H1 (cell line): ENCODE data around the gene PSD2. TPM values are rescaled to one million over a fixed set of nuclear protein-coding genes. Genes with fewer than 3 reads are reported as not detected.

Experiments
- ATF2 ChIP-seq: IDR thresholded peaks from 2 replicates; pipeline ENCODE4 v1.6.1; 2012; ENCODE audit warnings: low read length, inconsistent platforms
- EZH2 ChIP-seq: fragments of 200-600 bp; sonication (generic); IDR thresholded peaks from 2 replicates; pipeline ENCODE4 v1.7.1; 2012; ENCODE audit warnings: low read depth, mild to moderate bottlenecking, moderate library complexity, low read length, inconsistent platforms; ENCODE audit not compliant: severe bottlenecking
- GTF2F1 ChIP-seq: IDR thresholded peaks from 2 replicates; pipeline ENCODE4 v1.6.1; 2012; ENCODE audit warnings: low read depth, low read length, improper control_type of control experiment, borderline replicate concordance
- polyA plus RNA-seq, 7 experiments: library from polyadenylated mRNA; depleted of rRNA in 3 of 7; stranded (reverse) in 5 of 7; unstranded in 2 of 7; fragments of >200 nt in 5 of 7; fragments of 200-250 nt in 2 of 7; gene quantifications; 1 replicate in 5 of 7; 2 replicates in 1 of 7; 4 replicates in 1 of 7; pipeline versions ENCODE4 v1.2.1 to v1.2.3, GENCODE V29; 2011 to 2013; ENCODE audit warnings: missing spikeins in 2 of 7, mixed read lengths in 2 of 7
- total RNA-seq: library from RNA; stranded (reverse); fragmentation: NEBNext Ultra II Directional; extraction: Animal tissue kit (Norgen Biotek cat#: 25700); gene quantifications from 2 replicates; pipeline ENCODE4 v1.2.1, GENCODE V29; 2021
- TF ChIP-seq, protein P1 (sequence below), 3 experiments: IDR thresholded peaks; 1 replicate in 2 of 3; 2 replicates in 1 of 3; pipeline versions ENCODE4 v1.5.1 to v1.6.1; 2011; ENCODE audit warnings: low read length in 3 of 3, mild to moderate bottlenecking in 3 of 3, inconsistent platforms in 2 of 3, low read depth in 1 of 3, moderate library complexity in 1 of 3; ENCODE audit not compliant: insufficient read depth in 1 of 3; ENCODE audit errors: control extremely low read depth in 1 of 3

Gene PSD2
- total and polyA plus RNA-seq, 2 of the 8 experiments (the other 6 are each of a cell fraction or from before 2014, with no cell fraction given) = 0.06 to 0.14 TPM

GRCh38 chr5:139762615-139763170 is 32.9 kb upstream of the PSD2 start (continued):
- TF ChIP-seq, protein P1, sequence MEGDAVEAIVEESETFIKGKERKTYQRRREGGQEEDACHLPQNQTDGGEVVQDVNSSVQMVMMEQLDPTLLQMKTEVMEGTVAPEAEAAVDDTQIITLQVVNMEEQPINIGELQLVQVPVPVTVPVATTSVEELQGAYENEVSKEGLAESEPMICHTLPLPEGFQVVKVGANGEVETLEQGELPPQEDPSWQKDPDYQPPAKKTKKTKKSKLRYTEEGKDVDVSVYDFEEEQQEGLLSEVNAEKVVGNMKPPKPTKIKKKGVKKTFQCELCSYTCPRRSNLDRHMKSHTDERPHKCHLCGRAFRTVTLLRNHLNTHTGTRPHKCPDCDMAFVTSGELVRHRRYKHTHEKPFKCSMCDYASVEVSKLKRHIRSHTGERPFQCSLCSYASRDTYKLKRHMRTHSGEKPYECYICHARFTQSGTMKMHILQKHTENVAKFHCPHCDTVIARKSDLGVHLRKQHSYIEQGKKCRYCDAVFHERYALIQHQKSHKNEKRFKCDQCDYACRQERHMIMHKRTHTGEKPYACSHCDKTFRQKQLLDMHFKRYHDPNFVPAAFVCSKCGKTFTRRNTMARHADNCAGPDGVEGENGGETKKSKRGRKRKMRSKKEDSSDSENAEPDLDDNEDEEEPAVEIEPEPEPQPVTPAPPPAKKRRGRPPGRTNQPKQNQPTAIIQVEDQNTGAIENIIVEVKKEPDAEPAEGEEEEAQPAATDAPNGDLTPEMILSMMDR (IDR thresholded peaks at IDR 0.05; ENCODE audit: control extremely low read depth in 1 of 3, insufficient read depth in 1 of 3, low read depth in 1 of 3, low read length in 3 of 3) = no peak
- TF ChIP-seq EZH2 (no peak), GTF2F1 (no peak), ATF2 (no peak)
